AG10803 (cell line): ENCODE measurements around the gene IQUB.

ENCODE experiments used
- DNase-seq: peaks from one replicate; pipeline ENCODE4 v3.0.0; 2010; ENCODE audit warnings: low read depth
- H3K4me3 ChIP-seq: 2 replicates; pipeline ENCODE4 v1.5.1; 2011; ENCODE audit warnings: mild to moderate bottlenecking, low read length, control low read depth
- CTCF ChIP-seq: conservative IDR thresholded peaks from 2 replicates; pipeline ENCODE4 v1.5.1; 2011; ENCODE audit warnings: mild to moderate bottlenecking, low read length, control low read depth, inconsistent platforms

The IQUB gene

DNA sequence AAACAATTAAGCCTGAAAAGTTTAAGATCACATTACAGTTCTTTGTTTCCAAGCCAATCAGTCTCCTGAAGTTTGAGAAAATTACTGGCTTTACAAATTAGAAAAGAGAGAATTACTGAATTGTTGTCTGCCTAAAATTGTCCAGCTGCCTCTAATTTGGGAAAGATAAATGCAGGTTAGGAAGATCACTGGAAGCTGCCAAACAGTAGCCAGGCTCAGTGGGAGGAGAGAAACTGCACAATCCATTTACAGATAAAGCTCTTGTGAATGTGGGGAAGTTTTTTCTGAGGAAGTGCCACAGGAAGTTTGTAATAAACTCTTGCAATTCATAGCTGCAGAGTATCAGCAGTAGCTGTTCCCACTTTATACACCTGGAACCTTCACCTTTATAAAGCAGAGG is 100.7 kb downstream of the IQUB start:
- H3K4me3 ChIP-seq: no peak overlapping the region
- TF ChIP-seq CTCF: no peak
- no peak for DNase-seq

DNA sequence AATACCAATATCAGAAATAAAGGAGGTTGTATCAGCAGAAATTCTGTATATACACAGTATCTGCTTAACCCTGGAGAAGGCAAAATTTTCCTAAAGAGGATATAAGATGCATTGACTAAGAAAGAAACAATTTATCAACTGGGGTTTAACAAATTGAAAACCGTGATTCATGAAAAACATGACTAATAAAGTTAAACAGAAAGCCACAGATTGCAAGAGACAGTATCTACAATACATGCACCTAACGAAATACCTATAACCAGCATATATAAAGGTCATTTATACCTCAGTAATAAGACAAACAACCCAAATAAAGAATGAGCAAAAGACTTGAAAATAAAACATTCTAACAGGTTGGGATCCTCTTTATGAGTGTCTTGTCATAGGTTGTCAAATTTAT is 101.8 kb downstream of the IQUB start:
- no peak for DNase-seq
- H3K4me3 ChIP-seq: no peak overlapping the region
- no peak for TF ChIP-seq CTCF

GRCh38 chr7:123431075-123431614 is 103.2 kb downstream of the IQUB start:
- no peak for TF ChIP-seq CTCF
- H3K4me3 ChIP-seq: no peak overlapping the region
- no peak for DNase-seq

DNA sequence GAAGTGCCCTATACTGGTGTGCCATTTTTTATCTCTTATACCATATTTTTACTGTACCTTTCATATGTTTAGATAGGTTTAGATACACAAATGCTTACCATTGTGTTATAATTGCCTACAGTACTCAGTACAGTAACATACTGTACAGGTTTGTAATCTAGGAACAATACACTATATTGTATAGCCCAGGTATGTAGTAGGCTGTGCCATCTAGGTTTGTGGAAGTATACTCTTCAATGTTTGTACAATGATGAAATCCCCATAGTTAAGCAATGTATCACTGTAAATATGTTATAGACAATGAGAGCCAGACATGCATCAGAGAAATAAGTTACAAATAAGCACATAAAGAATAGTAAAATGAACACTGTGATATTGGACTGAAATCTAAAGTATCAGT is 109.1 kb downstream of the IQUB start:
- no peak for TF ChIP-seq CTCF
- no peak for DNase-seq

GRCh38 chr7:123424463-123424862 is 109.9 kb downstream of the IQUB start:
- no peak for TF ChIP-seq CTCF
- H3K4me3 ChIP-seq: no peak overlapping the region
- DNase-seq: no peak

More for the DNA sequence above, 109.1 kb downstream of the IQUB start:
- no peak overlapping the region for H3K4me3 ChIP-seq

DNA sequence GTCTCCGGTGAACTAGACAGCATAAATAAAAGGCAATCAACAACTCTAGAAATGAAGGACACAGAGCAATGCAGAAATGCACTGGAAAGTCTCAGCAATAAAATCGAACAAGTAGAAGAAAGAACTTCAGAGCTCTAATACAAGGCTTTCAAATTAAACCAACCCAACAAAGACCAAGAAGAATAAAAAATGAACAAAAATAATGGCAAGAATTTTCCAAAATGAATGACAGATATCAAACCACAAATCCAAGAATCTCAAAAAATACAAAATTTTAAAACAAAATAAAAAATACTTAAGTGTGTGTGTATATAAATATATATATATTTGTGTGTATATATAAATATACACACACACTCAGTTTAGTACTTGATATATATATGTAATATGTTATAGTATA is 110.8 kb downstream of the IQUB start:
- H3K4me3 ChIP-seq: no peak overlapping the region
- TF ChIP-seq CTCF: no peak
- DNase-seq: no peak

DNA sequence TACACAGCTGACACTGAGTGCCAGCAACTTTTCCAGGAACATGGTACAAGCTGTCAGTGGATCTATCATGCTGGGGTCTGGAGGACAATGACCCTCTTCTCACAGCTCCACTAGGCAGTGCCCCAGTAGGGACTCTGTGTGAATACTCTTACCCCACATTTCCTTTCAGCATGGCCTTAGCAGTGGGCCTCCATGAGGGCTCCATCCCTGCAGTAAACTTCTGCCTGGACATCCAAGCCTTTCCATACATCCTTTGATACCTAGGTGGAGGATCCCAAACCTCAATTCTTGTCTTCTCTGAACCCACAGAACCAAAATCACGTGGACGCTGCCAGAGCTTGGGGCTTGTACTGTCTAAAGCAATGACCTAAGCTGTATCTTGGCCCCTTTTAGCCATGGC is 116.8 kb downstream of the IQUB start:
- no peak for TF ChIP-seq CTCF
- no peak for DNase-seq
- no peak overlapping the region for H3K4me3 ChIP-seq
